Measurements from ENCODE around the gene TET2. TPM values are rescaled to one million over a fixed set of nuclear protein-coding genes. Genes with fewer than 3 reads are reported as not detected.

Gene TET2
- total RNA-seq, 1 donor from 2014 or later = 30.0 TPM

- no peaks in the 10 kb centered on the region for H3K4me1 ChIP-seq
- intact Hi-C loops (cut with DNase I) = no loop called here
- no peaks in the 10 kb centered on the region for H3K27me3 ChIP-seq
- H3K9me3 ChIP-seq = peaks cover 5% of the 10 kb centered on the region
- H3K36me3 ChIP-seq = no peaks in the 10 kb centered on the region
- ATAC-seq (no peak), DNase-seq (no peak)
- TF ChIP-seq CTCF (IDR thresholded peaks at IDR 0.05) = no peak
- no peak overlapping the region for H3K27ac ChIP-seq
- H3K4me3 ChIP-seq = no peak overlapping the region
Measured at GRCh38 chr4:105318486-105318885, 171.8 kb downstream of the TET2 start.

- TF ChIP-seq CTCF (IDR thresholded peaks at IDR 0.05) = no peak
- ATAC-seq = no peak
- H3K9me3 ChIP-seq = no peaks in the 10 kb centered on the region
- no peaks in the 10 kb centered on the region for H3K4me1 ChIP-seq
- no peak for DNase-seq
- no peaks in the 10 kb centered on the region for H3K36me3 ChIP-seq
- H3K4me3 ChIP-seq = no peak overlapping the region
- intact Hi-C loops (cut with DNase I) = no loop called here
- no peaks in the 10 kb centered on the region for H3K27me3 ChIP-seq
- H3K27ac ChIP-seq = no peak overlapping the region
Measured at GRCh38 chr4:105327222-105327621, 180.5 kb downstream of the TET2 start.

GRCh38 chr4:105327956-105328355, 181.3 kb downstream of the TET2 start:
- Histone ChIP-seq H3K27ac (no peak overlapping the region), H3K4me3 (no peak overlapping the region), H3K27me3 (no peaks in the 10 kb centered on the region), H3K9me3 (no peaks in the 10 kb centered on the region), H3K36me3 (no peaks in the 10 kb centered on the region), H3K4me1 (no peaks in the 10 kb centered on the region)
- DNase-seq (no peak), ATAC-seq (no peak)
- intact Hi-C loops (cut with DNase I) = no loop called here
- no peak for TF ChIP-seq CTCF (IDR thresholded peaks at IDR 0.05)

GRCh38 chr4:105329081-105329480, 182.4 kb downstream of the TET2 start:
- no peak for TF ChIP-seq CTCF (IDR thresholded peaks at IDR 0.05)
- Histone ChIP-seq H3K4me3 (no peak overlapping the region), H3K36me3 (no peaks in the 10 kb centered on the region), H3K9me3 (no peaks in the 10 kb centered on the region), H3K4me1 (no peaks in the 10 kb centered on the region), H3K27ac (no peak overlapping the region), H3K27me3 (no peaks in the 10 kb centered on the region)
- no peak for DNase-seq
- intact Hi-C loops (cut with DNase I) = no loop called here
- no peak for ATAC-seq

Data from upper lobe of right lung (tissue), 1 donor.